ENCODE measurements around the gene TUBGCP6.
"Not testable (repeated sequence)": the region's sequence is repeated elsewhere in the genome, so short reads cannot be mapped to it uniquely, and the experiment has no call there.

GRCh38 chr22:50273781-50274180 is 29.0 kb upstream of the TUBGCP6 start:
- TF ChIP-seq POLR2A (IDR thresholded peaks at IDR 0.05; ENCODE audit: low read length); GATA1 (IDR thresholded peaks at IDR 0.05; ENCODE audit: low read depth, low read length): not testable (repeated sequence)
